Measurements from ENCODE around the gene ZNF396.

ZNF396 gene

DNA sequence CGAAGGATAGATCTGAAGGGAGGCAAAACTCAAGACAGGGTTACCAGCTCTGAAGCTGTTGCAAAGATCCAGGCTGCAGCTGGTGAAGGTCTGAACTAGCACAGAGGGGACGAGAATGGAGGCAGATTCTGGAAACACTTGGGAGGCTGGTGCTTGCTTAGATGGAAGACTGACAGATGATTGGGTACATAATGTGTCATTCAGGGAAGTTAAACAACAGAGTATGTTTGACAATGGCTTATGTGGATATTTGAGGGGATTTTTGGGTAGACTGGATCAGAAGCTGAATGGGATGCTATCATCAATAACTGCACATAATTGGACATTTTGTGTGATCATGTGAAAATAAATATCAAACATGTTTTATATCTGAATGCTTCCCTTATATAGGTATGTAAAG lies 2.3 kb upstream of the ZNF396 start:
- no peak for FAIRE-seq

DNA sequence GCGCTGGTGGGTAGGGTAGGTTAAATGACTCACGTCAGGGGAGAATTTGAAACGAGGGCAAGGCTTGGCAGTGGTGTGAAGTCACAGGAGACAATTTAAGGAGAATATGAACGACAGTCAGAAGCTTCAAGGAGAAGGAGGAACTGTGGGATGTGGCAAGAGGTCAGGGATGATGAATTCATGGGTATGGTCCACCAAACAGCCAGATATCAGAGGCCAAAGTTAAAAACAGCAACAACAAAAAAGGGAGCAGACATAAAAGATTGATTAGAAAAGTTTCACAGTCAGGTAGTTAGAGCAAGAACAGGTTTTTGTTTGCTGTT lies 1.4 kb upstream of the ZNF396 start:
- FAIRE-seq: no peak

DNA sequence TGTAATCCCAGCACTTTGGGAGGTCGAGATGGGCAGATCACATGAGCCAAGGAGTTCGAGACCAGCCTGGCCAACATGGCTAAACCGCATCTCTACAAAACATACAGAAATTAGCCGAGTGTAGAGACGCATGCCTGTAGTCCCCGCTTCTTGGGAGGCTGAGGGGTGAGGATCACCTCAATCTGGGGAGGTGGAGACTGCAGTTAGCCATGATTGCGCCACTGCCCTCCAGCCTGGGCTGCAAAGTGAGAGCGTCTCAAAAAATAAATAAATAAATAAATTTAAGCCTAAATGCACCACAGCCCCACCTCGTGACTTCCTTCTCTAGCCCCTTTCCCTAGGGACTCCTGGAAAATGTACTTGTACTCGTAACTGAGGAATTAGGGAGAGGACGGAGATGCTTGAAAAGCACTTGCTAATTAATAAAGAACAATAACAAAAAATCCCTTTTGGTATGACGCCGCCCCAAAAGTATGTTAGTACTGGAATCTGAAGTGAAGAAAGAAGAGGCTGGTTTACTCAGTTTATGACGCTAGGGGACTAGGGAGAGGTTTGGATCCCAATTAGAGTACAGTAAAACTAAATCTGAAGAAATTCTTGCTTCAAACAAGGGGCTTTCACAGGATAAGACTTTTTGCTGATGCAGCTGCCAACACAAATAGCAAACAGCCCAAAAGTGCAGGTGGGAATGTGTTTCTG lies 887 bp upstream of the ZNF396 start:
- no peak for FAIRE-seq

DNA sequence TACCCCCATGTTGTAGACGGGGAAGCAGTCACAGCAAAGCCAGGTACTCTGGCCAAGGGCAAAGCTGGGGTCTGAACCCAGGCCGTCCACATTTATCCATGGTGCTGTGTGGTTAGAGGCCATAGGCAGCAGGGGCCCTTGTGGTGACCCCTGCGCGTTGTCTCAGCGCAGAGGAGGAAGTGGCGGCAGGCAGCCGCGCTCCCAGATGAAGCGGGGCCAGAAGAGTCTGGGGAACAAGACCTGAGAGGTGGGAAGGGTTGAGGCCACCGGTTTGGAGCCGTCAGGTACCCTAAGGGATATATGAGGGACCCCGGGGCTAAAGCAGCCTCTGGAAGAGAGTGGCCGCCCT lies 770 bp downstream of the ZNF396 start:
- no peak for FAIRE-seq

DNA sequence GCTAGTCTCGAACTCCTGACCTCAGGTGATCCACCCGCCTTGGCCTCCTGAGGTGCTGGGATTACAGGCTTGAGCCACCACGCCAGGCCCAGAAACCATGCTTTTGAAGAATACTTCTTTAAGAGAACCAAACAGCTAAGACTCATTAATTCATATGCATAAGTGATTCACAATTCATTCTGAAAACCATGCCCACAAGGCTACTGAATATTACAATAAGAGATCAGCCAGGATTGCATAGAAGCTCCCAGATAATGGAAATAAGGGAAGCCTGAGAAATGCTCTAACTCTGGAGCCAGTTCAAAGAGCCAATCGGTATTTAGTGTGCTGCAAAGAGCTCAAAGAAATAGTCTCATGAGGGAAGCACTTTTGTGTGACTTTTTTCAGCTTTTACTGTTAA lies 2.4 kb downstream of the ZNF396 start:
- no peak for FAIRE-seq

DNA sequence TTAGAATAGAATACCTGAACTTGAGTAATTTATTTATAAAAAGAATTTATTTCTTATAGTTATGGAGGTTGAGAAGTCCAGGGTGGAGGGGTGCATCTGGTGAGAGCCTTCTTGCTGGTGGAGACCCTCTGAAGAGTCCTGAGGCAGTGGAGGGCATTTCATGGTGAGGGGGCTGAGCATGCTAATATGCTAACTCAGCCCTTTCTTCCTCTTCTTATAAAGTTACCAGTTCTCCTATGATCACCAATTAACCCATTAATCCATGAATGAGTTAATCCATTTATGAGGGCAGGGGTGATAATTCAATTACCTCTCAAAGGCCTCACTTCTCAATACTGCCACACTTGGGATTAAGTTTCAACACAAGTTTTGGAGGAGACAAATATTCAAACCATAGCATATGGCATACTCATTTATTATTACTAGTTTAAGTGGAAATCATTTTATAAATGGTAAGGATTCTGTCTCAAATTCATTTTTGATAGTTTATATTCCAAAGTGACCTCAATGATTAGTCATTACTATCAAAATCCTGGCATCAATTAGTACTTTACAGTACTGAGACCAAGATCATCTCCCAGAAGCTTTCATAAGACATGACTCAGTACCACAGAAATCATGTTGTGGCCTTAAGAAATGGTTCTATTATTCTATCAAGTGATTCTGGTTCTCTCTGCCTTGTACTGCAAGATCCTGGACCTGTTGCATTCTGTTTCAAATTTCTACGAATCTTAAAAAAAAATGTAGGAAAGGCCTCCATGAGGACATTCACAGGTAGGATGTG lies 5.5 kb downstream of the ZNF396 start:
- FAIRE-seq: no peak

DNA sequence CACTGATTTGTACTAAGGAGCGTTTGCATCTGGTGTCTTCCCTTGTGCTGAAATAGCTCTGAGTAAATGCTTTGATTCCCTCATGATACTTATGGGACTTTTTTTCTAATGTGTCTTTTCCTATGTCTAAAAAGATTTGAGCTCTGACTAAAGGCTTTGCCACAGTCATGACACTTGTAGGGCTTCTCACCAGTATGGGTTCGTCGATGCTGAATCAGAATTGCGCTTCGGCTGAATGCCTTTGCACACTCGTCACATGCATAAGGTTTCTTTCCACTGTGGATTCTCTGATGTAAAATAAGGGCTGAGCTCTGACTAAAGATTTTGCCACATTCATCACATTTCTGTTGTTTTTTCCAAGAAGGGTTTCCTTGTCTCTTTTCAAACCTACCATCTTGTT lies 8.0 kb downstream of the ZNF396 start:
- FAIRE-seq: no peak

DNA sequence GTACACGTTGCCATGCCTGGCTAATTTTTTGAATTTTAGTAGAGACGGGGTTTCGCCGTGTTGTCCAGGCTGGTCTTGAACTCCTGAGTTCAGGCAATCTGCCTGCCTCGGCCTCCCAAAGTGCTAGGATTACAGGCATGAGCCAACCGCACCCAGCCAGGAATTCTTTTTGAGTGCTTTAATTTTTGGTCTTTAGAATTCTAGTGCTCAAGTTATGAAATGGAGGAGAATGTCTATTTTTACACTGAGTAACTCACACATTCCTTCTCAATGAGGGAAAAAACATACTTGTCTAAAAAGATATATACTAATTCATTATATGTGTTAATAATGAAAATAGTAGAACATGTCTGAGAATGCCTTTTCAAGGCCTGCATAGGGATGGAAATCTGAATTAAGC lies 8.5 kb downstream of the ZNF396 start:
- no peak for FAIRE-seq

DNA sequence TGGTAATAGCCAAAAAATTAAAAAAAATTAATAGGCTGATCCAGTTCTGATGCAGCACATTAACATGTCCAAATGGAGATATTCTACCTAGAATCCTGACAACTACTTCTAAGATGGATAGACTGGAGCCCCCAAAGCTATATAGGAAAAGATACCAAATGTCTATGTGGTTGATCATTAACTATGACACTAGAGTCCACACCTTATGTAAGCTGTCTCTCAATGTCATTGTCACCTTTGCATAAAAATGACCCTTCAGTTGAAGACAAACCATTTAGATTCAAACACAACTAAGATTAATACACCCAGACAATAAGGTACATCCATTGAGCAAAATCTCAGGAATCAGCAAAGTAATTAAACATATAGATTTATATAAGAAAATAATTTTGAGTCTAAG lies 14.6 kb downstream of the ZNF396 start:
- no peak for FAIRE-seq

DNA sequence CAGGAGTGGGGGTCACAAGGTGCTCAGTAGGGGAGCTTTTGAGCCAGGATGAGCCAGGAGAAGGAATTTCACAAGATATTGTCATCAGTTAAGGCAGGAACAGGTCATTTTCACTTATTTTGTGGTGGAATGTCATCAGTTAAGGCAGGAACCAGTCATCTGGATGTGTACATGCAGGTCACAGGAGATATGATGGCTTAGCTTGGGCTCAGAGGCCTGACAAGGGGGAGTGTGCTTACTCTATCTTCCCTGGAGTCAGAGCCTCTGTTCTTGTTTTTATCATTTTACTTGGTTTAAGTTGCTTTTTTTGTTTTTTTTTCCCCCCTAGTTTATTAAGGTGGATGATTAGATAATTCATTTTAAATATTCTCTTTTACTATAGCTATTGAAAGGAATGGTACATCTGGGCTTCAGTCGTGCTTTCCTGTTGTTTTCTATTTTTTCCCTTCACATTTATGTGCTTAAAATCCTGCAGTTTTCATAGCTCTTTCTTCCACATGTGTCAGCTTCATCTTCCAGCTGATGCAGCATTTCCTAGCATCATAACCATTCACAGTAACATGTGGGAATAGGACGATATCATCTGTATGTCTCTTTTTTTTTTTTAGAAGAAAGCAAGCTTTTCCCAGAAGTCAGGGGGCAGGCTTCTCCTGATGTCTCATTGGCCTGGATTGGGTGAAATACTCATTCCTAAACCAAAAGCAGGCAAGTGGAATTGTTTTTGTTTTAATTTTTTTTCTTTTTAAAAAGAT lies 15.4 kb downstream of the ZNF396 start:
- FAIRE-seq: no peak

DNA sequence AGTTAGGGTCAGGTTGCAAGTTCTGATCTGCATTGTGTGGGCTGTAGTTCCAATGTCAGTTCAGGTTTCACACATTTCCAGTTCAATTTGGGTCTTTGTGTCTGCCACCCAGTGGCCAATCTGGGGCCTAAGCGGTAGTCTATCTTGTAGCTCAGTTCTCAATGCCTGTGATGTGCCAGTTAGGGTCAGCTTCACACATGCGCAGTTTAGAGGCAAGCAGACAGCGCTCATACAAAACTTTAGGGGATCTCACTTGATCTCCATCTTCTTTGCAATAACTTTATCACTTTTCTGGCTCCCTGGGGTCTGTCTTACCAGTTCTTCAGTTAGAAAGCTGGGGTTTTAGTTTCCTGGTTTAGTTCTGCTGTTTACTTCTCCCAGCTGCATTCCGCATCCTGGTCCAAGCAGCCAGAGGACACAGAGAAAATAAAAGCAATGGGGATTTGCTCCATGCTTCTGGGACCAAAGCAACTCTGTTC lies 22.0 kb downstream of the ZNF396 start:
- no peak for FAIRE-seq

DNA sequence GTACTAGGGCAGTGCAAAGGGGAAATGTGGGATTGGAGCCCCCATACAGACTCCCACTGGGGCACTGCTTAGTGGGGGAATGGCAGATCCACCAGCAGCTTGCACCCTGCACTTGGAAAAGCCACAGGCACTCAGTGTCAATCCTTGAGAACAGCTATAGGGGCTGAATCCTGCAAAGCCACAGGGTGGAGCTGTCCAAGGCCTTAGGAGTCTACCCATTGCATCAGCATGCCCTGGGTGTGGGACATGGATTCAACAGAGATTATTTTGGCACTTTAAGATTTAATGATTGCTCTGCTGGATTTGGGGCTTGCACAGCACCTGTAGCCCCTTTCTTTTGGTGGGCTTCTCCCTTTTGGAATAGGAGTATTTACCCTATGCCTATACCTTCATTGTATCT lies 24.4 kb downstream of the ZNF396 start:
- FAIRE-seq: no peak

DNA sequence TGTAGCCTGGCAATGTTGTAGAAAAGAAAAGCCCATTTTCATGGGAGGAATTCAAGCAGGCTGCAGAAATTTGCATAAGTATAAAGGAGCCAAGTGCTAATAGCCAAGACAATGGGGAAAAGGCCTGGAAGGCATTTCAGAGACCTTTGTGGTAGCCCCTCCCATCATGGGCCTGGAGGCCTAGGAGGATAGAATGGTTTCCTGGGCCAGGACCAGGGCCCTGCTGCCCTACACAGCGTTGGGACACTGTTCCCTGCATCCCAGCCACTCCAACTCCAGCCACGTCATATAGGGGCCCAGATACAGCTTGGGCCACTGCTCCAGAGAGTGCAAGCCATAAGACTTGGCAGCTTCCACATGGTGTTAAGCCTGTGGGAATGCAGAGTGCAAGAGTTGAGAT lies 24.9 kb downstream of the ZNF396 start:
- FAIRE-seq: no peak

DNA sequence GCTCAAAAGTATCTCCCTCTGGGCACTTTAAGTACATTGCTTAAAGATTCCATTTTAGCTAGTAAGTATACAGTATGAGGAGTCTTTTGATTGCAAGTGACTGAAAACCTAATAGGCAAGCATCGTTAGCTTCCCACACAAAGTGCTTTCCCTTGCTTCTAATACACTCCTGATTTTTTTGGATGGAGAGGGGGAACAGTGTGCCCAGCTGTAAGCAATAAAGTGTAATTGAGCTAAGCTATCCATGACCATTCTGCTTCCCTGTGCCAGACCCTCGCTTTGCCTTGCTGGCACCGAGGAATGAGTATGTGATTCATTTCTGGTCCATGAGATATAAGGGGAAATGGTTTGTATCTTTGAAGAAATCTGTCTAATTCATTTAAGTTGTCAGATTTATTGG lies 29.1 kb downstream of the ZNF396 start:
- FAIRE-seq: no peak

DNA sequence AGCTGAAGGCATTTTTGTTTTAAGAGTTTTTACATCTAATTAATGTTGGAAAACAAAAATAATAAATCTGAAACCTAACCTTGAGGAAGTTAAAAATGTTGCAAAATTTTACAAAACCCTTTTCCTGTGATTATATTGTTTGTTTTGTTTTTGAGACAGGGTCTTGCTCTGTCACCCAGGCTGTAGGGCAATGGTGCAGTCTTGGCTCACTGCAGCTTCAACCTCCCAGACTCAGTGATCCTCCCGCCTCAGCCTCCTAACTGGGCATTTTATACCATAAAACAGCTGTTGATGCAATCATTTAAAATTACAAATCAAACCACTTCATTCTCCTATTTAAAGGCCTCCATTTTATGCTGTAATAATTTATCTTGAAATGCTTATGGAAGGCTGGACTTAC lies 31.2 kb downstream of the ZNF396 start:
- FAIRE-seq: no peak

DNA sequence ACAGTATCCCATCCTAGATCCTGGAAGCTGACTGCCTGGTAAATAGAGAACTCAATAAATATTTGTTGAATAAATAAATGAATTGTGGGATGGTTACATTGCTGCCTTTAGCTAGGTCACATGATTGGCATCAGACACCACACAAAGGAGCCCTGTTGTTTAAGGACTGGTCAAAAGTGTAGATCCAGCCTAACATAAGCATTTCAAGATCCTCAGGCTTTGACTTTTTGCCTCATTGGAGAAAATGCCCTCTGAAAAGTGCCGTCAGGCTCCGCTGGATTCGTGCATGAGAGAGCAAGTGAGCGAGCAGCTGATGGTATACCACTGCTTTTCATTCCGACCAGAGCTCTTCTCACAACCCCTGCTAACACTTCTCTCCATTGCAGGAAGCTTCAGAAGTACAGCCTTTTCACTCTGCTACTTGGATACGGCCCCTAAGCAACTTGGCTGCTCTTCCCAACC lies 31.6 kb downstream of the ZNF396 start:
- no peak for FAIRE-seq

DNA sequence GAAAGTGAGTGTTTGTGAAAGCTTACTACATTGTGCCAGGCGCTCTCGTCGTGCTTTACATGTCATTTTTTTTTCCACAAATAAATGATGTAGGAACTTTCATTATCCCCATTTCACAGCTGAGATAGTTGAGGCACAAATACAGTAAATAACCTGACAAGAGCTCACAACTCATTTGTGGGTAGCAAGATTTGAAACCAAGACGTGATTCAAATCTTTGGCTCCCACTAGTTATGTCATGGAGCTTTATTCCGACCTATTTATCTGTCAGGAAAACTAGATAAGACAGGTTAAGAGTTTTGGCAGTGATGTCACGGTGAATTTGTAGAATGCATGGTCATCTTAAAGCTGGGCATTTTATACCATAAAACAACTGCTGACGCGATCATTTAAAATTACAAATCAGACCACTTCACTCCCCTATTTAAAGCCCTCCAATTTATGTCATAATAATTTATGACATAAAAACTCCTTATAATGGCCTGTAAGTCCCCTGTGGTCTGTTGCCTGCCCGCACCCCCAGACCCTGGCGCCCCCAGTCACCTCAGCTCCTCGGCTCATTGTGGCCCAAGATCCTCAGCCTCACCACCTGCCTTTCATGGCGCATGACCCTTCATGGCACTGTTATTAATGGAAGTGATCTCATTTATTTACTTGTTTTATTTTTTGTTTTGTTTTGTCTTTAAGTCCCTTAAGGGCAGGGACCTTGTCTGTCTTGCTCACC lies 32.2 kb downstream of the ZNF396 start:
- no peak for FAIRE-seq

DNA sequence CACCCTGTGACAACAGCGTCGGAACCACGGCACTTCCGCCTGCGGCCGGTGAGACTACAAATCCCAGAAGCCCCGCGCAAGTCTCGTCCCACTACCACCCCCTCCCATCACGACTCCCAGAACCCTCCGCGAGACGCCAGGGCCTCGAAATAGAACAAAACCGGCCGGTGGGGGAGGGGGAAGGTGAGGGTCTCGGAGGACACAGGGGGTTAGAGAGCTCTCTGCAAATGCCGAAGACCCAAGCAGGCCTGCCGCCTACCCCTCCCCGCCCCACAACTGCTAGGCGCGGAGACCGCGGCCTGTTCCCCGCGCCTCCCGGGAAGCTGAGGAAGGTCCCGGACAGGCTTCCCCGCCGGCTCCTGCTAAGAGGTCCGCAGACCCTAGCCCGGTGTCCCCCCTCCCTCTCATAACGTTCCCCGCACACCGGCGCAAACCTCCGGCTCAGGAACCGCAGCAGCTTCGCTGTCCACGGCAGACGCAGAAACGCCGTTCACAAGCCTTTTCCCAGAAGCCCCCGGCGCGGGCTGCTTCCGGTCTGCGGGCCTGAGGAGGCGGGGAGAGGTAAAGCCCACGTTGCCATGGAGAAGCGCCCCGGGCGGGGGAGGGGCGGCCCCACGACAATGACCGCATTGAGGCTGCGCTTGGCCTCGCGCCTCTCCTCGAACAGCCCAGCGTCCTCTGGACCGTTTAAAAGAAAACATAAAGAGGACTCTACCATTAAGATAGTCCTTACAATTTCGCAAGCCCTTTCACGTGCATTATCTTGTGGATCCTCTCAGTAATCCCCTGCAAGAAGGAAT lies 33.0 kb downstream of the ZNF396 start, which contains the start of gene ZNF24:
ZNF24 (minus strand) TSS at position 485 of the 800 bp plus-strand sequence. CDS start 3,770 bp downstream, outside the sequence.
- FAIRE-seq: peak; percentile 50

DNA sequence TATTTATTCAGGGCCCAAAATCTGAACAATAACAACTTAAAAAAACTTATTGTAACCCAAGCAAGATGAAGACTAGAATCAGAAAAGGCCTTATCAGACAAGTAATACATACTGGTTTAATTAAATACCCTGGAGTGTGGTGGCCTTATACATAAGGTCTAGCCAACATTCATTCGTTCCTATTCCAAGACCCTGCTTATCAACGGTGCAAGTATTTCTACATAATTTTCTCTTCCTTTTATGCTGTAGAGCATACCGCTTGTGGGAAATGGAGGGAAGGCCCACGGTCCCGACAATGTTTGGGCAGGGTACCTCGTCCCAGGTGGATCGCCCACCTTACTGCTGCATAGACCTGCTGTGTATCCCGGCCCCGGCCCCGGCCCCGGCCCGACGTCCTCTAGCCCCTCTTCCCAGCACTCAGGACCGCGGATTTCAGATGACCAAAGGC lies 33.6 kb downstream of the ZNF396 start:
- no peak for FAIRE-seq

DNA sequence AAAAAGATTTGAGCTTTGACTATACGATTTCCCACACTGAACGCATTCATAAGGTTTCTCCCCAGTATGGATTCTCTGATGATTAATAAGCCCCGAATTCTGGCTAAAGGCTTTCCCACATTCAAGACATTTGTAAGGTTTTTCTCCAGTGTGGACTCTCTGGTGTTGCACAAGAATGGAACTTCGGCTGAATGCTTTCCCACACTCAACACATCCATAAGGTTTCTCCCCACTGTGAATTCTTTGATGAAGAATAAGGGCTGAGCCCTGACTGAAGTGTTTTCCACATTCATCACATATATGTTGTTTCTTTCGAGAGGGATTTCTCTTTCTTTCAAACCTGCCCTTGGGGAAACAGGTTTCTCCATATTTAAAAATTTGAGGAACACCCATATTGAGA lies 39.9 kb downstream of the ZNF396 start:
- FAIRE-seq: no peak

DNA sequence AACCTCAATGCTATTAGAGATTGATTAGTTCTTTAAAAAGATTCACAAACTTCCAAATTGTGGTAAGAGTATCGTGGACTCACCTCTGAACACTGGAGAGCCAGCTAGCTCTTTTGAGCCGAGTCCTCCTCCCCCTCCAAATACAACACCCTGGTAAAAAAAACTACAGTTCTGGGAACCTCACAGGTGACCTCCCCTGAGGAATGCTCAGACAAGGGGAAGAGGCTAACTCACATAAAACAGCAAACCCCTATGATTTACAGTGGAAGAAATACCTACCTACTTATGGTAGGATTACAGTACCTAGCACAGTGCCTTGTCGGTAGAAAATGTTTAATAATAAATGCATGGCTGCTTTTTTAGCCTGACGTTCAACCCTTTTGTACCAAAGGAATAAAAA lies 41.3 kb downstream of the ZNF396 start:
- FAIRE-seq: no peak

DNA sequence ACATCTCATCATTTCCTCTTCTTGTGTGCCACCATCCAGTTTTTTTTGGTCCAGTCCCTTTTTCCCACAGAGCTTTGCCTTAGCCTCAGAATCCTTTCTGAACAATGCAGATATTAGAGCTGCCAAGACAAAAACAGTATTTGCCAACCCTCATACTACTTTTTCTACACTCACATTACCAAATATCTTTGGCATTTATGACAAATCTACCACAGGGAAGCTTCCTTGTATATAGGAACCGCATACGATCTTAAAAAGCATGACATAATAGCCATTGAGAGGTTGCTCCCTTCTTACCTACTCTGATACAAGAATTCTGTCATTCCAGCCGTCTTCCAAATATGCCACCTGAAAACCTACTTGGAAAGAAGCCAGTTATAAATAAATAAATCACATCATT lies 42.3 kb downstream of the ZNF396 start:
- FAIRE-seq: no peak

Data from endometrium (tissue), 2 donors.